Effector CD4-positive, alpha-beta T cell (primary cell): ENCODE measurements around the gene MOB3B.

Source experiments
- DNase-seq: peaks from one replicate; pipeline ENCODE4 v3.0.0-alpha.2; 2020

MOB3B gene

GRCh38 chr9:27333241-27334052 lies 196.2 kb downstream of the MOB3B start:
- peak; percentile 14 for DNase-seq

- no peak for DNase-seq
These were observed 198.2 kb downstream of the MOB3B start for GRCh38 chr9:27331393-27331792.

- no peak for DNase-seq
These were observed 200.3 kb downstream of the MOB3B start for GRCh38 chr9:27329291-27329690.

GRCh38 chr9:27328483-27328882 lies 201.1 kb downstream of the MOB3B start:
- no peak for DNase-seq

- DNase-seq = no peak
These were observed 218.4 kb downstream of the MOB3B start for GRCh38 chr9:27311184-27311583.

- no peak for DNase-seq
These were observed 219.0 kb downstream of the MOB3B start for GRCh38 chr9:27310582-27310981.

GRCh38 chr9:27308691-27309390 lies 220.8 kb downstream of the MOB3B start:
- DNase-seq = no peak

GRCh38 chr9:27304521-27304920 lies 225.1 kb downstream of the MOB3B start:
- DNase-seq = no peak

GRCh38 chr9:27303219-27303618 lies 226.4 kb downstream of the MOB3B start:
- DNase-seq = no peak

- no peak for DNase-seq
These were observed 232.6 kb downstream of the MOB3B start, which contains the start of gene EQTN for GRCh38 chr9:27297050-27297449. TSS of gene EQTN (minus strand) at chr9:27297150. CDS start at chr9:27297055, 95 bp downstream.

- no peak for DNase-seq
These were observed 235.6 kb downstream of the MOB3B start for GRCh38 chr9:27293996-27294395.

GRCh38 chr9:27292659-27293405 lies 236.8 kb downstream of the MOB3B start:
- no peak for DNase-seq

- DNase-seq = no peak
These were observed 238.3 kb downstream of the MOB3B start for GRCh38 chr9:27291292-27291691.

GRCh38 chr9:27282269-27282668 lies 247.3 kb downstream of the MOB3B start:
- DNase-seq = no peak

- no peak for DNase-seq
These were observed 248.8 kb downstream of the MOB3B start for GRCh38 chr9:27280860-27281259.

GRCh38 chr9:27280249-27280648 lies 249.4 kb downstream of the MOB3B start:
- no peak for DNase-seq

- no peak for DNase-seq
These were observed 250.0 kb downstream of the MOB3B start for GRCh38 chr9:27279611-27280010.

GRCh38 chr9:27278374-27278773 lies 251.2 kb downstream of the MOB3B start:
- DNase-seq = no peak

- DNase-seq = no peak
These were observed 253.2 kb downstream of the MOB3B start for GRCh38 chr9:27276193-27277030.
